Sciatic nerve (tissue), 2 donors: ENCODE data around the gene RGS6. TPM values are rescaled to one million over a fixed set of nuclear protein-coding genes. Genes with fewer than 3 reads are reported as not detected.
A peak's percentile ranks its signal among the peaks of the same experiment; 100 is the strongest.

Source experiments
- ATAC-seq: fragments of 200-7000 bp; cut with Tn5 transposase; one replicate; pipeline ENCODE4 v1.9.1; 2020; ENCODE audit warnings: mild to moderate bottlenecking, moderate library complexity
- DNase-seq: peaks from one replicate; pipeline ENCODE4 v3.0.0-alpha.2; 2020; ENCODE audit warnings: low spot score
- intact Hi-C: fragments of 100-400 bp; cut with DNase I; formaldehyde crosslinking; loops from one replicate; pipeline ENCODE4 v1.14.2; 2022
- total RNA-seq: library from RNA; stranded (reverse); fragmentation: NEBNext Ultra II Directional; extraction: Animal tissue kit (Norgen Biotek cat#: 25700); gene quantifications from one replicate; pipeline ENCODE4 v1.2.1, GENCODE V29; 2021
- donor health status: DM: no; HTN: no; CAD: no.
- donor health status: DM: no; HTN: no; CAD: no.

Gene RGS6
- total RNA-seq, 1 donor from 2014 or later, result 20.6 TPM

- intact Hi-C loops, result no loop called here
- DNase-seq (no peak), ATAC-seq (no peak)
These were observed 612.6 kb downstream of the RGS6 start for GRCh38 chr14:72544615-72545387.

- intact Hi-C loops, result no loop called here
- DNase-seq, result no peak
- no peak for ATAC-seq
These were observed 613.4 kb downstream of the RGS6 start for GRCh38 chr14:72545411-72546311.

DNA sequence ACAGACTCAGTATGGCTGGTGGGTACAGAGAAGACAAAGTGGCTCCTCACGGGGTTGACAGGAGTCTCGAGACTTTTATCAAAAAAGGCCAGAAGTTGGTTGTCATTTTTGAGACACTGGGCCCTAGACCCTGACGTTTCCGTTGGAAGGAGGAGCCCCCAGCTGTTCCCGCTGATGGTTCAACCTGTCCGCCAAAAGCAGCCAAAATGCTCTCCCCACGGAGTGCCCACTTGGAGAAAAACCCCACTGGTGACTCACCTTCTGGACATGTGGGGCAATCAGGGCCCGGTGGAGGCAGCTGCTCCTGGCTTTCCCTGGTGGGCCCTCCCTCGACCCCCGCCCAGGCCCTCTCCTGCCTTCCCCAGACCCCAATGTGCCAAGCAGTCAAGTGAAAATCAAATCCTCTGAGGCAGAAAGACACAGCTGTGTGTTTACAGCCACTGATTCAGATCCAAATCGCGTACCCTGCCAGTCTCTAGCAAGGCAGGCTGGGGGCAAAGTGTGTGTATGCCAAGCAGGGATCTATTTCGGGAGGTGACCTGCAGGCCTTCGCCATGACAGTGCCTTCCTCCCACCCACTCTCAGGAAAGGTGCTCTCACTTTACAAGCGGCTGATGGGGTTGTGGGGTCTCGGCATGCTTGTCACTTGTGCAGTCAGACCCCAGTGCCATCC, 614.3 kb downstream of the RGS6 start:
- DNase-seq (no peak), ATAC-seq (no peak)
- intact Hi-C loops, result no loop called here

DNA sequence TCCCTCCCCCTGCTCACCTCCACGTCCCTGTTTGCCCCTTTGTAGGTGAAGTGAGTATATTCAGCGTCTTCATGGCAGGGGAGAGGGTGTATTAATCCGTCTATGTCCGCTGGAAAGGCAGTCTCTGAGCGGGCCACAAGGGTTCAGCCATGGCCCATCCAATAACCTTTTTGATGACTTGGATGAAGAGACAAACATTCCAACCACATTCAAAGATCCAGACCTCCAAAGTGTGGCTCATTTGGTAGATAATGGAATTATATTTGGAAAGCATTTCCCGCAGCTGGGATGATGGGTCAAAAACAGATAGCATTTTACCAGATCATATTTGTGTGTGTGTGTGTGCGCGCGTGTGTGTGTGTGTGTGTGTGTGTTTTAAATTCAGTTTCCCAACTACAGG, 615.8 kb downstream of the RGS6 start:
- ATAC-seq (no peak), DNase-seq (no peak)
- intact Hi-C loops, result no loop called here

DNA sequence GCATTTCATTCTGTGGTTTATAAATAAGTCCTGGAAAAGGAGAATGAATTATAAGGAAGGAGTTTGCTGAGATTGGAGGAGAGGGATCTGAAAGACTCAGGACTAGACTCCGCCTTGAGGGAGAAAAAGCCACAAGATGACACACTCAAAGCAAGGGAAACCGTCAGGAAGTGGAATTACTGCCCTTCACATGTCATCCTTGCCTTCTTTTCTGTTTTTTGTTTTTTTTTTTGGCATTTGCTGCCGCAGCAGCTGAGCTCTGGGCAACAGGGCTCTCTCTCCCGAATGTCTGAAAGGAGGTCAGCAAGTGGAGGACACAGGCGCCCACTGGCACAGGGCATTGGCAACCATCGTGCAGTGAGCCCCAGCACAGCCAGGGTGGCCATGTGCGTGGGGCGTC, 616.8 kb downstream of the RGS6 start:
- intact Hi-C loops, result no loop called here
- ATAC-seq (no peak), DNase-seq (no peak)

- no peak for DNase-seq
- no peak for ATAC-seq
- intact Hi-C loops, result no loop called here
These were observed 617.6 kb downstream of the RGS6 start for GRCh38 chr14:72549854-72550253.

- DNase-seq (no peak), ATAC-seq (no peak)
- intact Hi-C loops, result no loop called here
These were observed 618.3 kb downstream of the RGS6 start for GRCh38 chr14:72550513-72550912.

- DNase-seq (no peak), ATAC-seq (no peak)
- intact Hi-C loops, result no loop called here
These were observed 620.0 kb downstream of the RGS6 start for GRCh38 chr14:72552236-72552635.

- intact Hi-C loops, result no loop called here
- DNase-seq (no peak), ATAC-seq (no peak)
These were observed 620.9 kb downstream of the RGS6 start for GRCh38 chr14:72553161-72553560.

GRCh38 chr14:72553656-72554055, 621.4 kb downstream of the RGS6 start:
- DNase-seq (no peak), ATAC-seq (no peak)
- intact Hi-C loops, result no loop called here

DNA sequence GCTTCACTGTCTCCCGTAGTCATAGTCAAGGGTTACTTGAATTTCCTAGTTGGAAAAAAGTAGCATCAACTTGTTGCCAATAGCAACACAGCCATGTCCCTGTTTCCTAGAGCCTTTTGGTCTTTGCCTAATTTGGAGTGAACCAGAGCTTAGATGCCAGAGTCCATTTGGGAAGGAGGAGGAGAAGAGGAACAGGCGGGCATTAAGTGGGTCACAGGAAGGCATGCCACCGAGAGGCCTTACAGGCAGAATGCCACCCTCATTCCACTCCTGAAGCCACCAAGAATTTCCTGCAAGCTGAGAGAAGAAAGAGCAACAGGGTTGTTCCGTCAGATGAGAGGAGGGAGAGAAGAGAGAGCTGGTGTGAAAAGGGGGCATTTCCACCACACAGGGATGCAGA, 622.2 kb downstream of the RGS6 start:
- ATAC-seq (no peak), DNase-seq (no peak)
- intact Hi-C loops, result no loop called here

- no peak for ATAC-seq
These were observed 622.9 kb downstream of the RGS6 start for GRCh38 chr14:72554994-72555608.

GRCh38 chr14:72555609-72556000, 623.4 kb downstream of the RGS6 start:
- no peak for DNase-seq
- intact Hi-C loops, result no loop called here
- ATAC-seq, result no peak

More at GRCh38 chr14:72554994-72555608, 622.9 kb downstream of the RGS6 start:
- intact Hi-C loops, result no loop called here
- DNase-seq, result no peak

DNA sequence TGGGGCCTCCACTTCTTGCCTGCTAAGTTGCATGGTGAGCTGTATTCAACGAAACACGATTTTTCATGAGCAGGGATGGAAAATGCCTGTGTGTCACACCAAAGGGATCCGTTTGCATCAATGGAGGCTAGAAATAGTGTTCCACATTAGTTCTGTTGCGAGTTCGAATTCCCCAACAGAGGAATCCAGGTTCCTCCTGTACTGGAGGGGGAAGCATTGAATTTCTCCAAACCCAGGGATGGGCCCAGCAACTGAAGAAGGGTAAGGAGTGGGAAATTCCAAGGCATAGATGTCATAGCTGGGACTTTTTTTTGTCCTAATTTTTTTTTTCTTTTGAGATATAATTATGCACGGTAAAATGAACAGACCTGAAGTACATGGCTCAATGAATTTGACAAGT, 625.4 kb downstream of the RGS6 start:
- intact Hi-C loops, result no loop called here
- ATAC-seq, result no peak
- no peak for DNase-seq

DNA sequence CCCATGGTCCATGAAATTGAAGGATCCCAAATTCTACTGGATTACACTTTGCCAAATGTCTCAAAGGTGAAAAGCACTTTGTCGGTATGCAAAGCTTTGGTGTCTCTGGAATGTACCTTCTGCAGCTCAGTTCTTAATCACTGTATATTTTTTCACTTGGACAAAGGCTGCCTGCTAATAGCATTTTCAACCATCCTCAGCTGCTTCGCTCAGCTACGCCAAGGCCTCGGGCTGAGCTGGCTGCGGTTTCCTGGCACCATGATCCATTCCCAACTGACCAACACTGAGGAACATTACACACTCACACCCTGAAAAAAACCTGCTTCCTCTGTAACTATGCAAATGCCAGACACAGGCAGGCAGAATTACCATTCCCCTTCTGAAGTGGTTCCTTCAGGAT, 626.5 kb downstream of the RGS6 start:
- DNase-seq (no peak), ATAC-seq (peak; percentile 51)
- intact Hi-C loops, result no loop called here

DNA sequence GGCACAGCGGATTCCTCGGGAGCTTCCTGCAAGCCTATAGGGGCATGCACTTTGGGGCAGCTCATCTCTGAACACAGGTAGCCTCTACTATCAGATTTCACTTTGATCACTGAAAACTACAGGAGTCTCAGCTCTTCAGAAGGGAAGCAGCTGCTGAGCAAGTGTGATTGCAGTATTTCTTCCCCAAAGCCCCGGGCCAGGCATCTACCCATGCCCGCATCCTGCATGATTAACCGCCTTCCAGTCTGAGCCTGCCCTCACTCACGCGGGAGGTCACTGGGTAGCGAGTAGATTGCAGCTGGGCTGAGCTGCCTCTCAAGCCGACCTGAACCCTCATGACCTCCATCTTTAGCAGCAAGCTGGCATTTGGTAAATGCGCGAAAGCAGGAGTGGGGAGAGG, 627.0 kb downstream of the RGS6 start:
- intact Hi-C loops, result no loop called here
- DNase-seq (no peak), ATAC-seq (no peak)

DNA sequence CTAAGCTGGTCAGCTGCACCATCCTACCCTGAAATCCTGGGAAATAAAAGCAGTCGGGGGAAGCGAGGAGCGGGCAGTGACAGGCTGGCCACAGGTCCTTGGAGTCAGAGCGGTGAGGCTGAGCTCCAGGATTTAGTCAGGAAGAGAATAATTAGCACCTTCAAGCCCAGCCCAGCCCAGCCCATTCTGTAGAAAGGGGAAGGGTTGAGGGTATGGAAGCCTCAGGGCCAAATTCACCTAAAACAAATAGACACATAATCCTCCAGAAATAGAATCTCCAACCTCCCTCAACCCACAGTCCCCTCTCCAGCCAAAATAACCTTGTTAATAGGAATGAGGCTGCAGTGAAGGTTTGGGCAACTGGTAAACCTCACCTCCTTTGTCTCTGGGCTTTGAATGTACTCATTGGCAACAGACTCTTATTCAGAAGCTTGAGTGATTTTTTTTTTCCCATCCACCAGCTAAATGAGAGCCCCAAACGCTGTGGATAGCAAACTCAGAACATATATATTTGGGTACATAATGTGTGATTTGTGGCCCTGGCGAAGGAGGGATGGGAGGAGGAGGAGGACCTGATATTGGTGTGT, 627.5 kb downstream of the RGS6 start:
- ATAC-seq, result no peak
- intact Hi-C loops, result no loop called here
- DNase-seq, result no peak

- no peak for DNase-seq
- no peak for ATAC-seq
- intact Hi-C loops, result no loop called here
These were observed 628.1 kb downstream of the RGS6 start for GRCh38 chr14:72560331-72560730.

DNA sequence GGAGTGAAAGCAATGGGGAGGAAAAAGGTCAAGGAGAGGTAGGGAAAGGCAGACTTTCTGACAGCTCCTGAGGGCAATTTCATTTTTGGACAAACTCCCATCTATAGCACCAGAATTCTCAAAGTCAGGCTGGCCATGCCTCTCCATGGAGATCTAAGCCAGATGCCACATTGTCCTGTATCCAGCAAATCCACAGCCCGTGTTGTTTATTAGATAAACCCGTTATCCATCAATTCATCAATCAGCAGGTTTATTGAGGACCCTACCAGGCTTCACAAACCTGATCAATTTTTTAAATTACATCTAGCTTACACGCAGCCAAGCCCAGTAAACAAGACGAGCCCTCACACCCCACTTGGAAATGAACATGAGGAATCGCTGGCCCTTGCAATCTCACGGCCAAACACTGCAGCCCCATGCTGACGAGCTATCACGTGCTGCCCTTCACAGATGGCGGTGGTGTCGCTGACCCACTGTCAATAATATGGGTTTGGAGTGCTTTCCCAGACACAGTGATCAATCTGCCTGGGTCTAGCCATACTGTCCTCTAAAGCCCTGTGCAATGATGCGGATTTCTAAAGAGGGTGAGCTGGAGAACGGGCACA, 628.8 kb downstream of the RGS6 start:
- ATAC-seq (no peak), DNase-seq (no peak)
- intact Hi-C loops, result no loop called here
